ENCODE data around the gene LETM1. TPM values are rescaled to one million over a fixed set of nuclear protein-coding genes. Genes with fewer than 3 reads are reported as not detected.

LETM1 gene
- total and polyA plus RNA-seq, 2 experiments from 2014 or later: 23.3 to 68.9 TPM

GRCh38 chr4:1870578-1871443, 14.9 kb upstream of the LETM1 start, which contains the start of gene NSD2:
NSD2 (plus strand) TSS chr4:1871393; CDS start chr4:1900655, 29,262 bp downstream.
- Histone ChIP-seq H2AFZ (peak within 1 kb of the TSS; percentile 95), H3K27ac (ENCODE audit: low read depth) (peak within 1 kb of the TSS; percentile 50; the same call in 1 of the 2 replicates), H3K4me2 (peak within 1 kb of the TSS; percentile 93), H3K9me2 (ENCODE audit: insufficient read depth) (no peaks in the 10 kb centered on the region), H3K79me2 (replicated peaks; ENCODE audit: insufficient read depth) (peaks cover 39% of the 10 kb centered on the region), H4K20me1 (replicated peaks; ENCODE audit: insufficient read depth) (peaks cover 37% of the 10 kb centered on the region), H3K4me3 (peak within 1 kb of the TSS; percentile 89), H3K4me1 (ENCODE audit: insufficient read depth) (peaks cover 27% of the 10 kb centered on the region), H3F3A (replicated peaks; ENCODE audit: low read depth) (peaks cover 16% of the 10 kb centered on the region), H3K36me3 (ENCODE audit: insufficient read depth) (no peaks in the 10 kb centered on the region), H3K27me3 (ENCODE audit: insufficient read depth) (peaks cover 57% of the 10 kb centered on the region)
- peaks cover 2% of the 10 kb centered on the region; the same call in 1 of the 3 replicates for H3K36me3 Mint-ChIP-seq (ENCODE audit: low read depth)
- ATAC-seq (peak; percentile 52), DNase-seq (ENCODE audit: low spot score) (peak; percentile 90)
- H3K4me1 Mint-ChIP-seq: peaks cover 24% of the 10 kb centered on the region
- peak within 1 kb of the TSS; percentile 87 for H3K4me3 Mint-ChIP-seq
- H3K27ac Mint-ChIP-seq: peak within 1 kb of the TSS; percentile 32; the same call in 1 of the 2 replicates
- no peaks in the 10 kb centered on the region for H3K9me3 Mint-ChIP-seq
- H3K27me3 Mint-ChIP-seq (ENCODE audit: insufficient read depth, low read depth, poor library complexity): peaks cover 47% of the 10 kb centered on the region
- 0 out of 2 replicates have a peak, but pooled peaks have one; percentile 72 for TF ChIP-seq ZNF114 (CRISPR knock-in tag; IDR thresholded peaks at IDR 0.05)
- no peak for TF ChIP-seq CTCF (conservative IDR thresholded peaks at IDR 0.05; ENCODE audit: low read depth in 2 of 2)
- TF ChIP-seq CREB1 (CRISPR knock-in tag; IDR thresholded peaks at IDR 0.05; ENCODE audit: low read depth): peak; percentile 92
- TF ChIP-seq NANOG (IDR thresholded peaks at IDR 0.05; ENCODE audit: borderline replicate concordance): no peak
- TF ChIP-seq EZH2 (IDR thresholded peaks at IDR 0.05; ENCODE audit: low read depth, unreplicated experiment): no peak
- no peak for TF ChIP-seq REST (IDR thresholded peaks at IDR 0.05; ENCODE audit: unreplicated experiment)
- TF ChIP-seq POLR2AphosphoS5 (IDR thresholded peaks at IDR 0.05; ENCODE audit: low read depth): peak; percentile 65; the same call in 1 of the 2 replicates
- TF ChIP-seq ETS1 (IDR thresholded peaks at IDR 0.05): no peak
- no peak for TF ChIP-seq ZNF462 (CRISPR knock-in tag; IDR thresholded peaks at IDR 0.05)
- TF ChIP-seq EZH2phosphoT487 (IDR thresholded peaks at IDR 0.05; ENCODE audit: unreplicated experiment): no peak
- TF ChIP-seq STAT1 (IDR thresholded peaks at IDR 0.05; ENCODE audit: unreplicated experiment): no peak

Data from GM23338 (cell line).